Kasumi-1 (cell line): ENCODE measurements around the gene SEC31A.
"Not testable (repeated sequence)": the region's sequence is repeated elsewhere in the genome, so short reads cannot be mapped to it uniquely, and the experiment has no call there.

Source experiments
- DNase-seq, 2 experiments: peaks; one replicate each; lab custom pipeline; 2025; lab: John Stamatoyannopoulos, UW

SEC31A gene

GRCh38 chr4:82892467-82892802, 1.5 kb upstream of the SEC31A start:
- DNase-seq: no peak

GRCh38 chr4:82891707-82892466, 934 bp upstream of the SEC31A start:
- DNase-seq: no peak

- DNase-seq: no peak
Measured at GRCh38 chr4:82890528-82890900, 439 bp downstream of the SEC31A start.

DNA sequence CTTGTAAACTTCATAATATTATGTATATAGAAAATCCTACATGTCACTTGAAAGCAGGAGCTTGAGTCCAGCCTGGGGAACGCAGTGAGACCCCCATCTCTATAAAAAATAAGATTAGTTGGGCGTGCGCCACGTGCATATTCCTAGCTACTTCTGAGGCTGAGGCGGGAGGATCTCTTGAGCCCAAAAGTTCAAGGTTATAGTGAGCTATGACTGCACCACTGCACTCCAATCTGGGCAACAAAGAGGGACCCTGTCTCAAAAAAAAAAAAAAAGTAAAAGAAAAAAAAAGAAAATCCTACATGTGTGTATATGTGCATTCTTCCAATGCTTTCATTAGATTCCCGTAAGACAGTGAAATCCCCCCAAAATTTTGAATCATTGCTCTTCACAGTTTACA, 1.7 kb downstream of the SEC31A start:
- no peak for DNase-seq

DNA sequence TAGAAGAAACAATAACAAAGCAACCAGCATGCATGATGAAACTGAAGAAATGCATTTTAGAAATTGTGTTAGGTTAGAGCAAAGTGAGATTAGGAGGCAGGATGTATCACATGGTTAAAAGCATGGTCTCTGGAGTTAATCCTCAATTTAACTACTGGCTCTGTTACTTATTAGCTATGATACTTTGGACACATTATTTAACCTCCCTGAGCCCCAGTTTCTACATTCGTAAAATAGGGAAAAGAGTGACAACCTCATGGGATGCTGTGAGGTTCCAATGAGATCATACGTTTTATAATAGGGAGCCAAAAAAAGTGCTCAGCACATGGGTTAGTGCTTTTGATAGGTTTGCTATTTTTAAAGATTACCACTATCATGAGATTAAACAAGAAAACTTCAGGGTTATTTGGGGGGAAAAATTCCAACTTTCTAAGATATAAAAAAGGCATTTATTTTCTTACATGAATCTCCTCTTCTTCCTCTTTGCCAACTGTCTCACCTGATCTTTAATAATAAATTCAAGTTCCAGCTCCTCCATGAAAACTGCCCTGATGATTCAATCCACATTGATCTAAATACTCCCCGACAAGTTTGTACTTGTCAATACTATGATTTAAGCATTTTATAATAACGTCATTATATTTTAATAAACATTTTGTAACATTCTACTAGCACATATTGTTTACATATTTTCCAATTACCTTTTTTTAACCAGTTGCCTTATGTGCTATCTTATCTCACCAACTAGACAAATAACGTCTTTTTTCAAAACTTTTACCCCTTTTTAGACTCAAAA, 4.6 kb downstream of the SEC31A start:
- no peak for DNase-seq

DNA sequence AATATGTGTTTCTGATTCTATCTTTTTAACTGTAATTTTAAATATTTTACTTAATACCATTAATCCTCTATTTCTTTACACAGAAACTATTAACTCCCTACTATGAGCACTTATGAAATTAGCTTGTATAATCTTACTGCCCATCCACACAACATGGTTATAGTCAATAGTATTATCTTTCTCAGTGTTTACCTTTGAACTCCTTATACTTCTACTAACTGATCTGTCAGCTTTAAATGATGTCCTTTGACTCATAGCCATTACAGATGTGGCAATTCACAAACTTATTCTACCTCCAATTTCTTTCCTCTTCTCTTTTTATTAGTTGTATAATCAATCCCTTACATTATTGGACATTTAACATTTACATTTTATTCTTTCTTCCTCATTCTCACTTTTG, 5.5 kb downstream of the SEC31A start:
- no peak for DNase-seq

- no peak for DNase-seq
Measured at GRCh38 chr4:82868572-82868971, 22.4 kb downstream of the SEC31A start.

DNA sequence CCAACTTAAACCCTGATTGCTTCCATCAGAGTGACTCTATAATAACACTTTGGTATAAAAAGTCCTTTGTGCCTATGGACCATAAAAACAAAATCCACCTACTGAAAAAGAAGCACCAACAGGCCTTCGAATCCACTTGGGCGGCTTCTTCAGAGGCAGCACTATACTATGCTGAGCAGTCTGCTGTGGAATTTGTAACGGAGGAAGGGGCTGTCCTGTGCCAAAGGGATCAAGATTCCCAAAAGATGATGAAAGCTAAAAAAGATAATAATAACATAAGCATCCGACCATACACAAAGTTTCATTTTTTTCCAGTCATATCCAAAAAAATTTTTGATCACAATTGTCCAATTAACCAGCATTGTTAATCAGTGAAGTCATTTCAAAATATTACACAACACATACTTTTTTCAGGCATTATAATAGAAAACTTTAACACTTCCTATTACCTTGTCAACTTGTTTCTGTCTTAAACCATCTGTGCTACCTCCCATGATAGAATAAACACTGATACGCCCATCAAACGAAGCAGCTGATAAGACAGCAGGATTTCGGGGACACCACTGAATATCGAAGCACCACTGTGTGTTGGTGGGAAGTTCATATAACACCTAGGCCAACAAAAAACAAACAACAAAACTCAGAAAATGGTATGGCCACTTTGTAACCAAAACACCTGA, 24.1 kb downstream of the SEC31A start:
- DNase-seq: no peak

DNA sequence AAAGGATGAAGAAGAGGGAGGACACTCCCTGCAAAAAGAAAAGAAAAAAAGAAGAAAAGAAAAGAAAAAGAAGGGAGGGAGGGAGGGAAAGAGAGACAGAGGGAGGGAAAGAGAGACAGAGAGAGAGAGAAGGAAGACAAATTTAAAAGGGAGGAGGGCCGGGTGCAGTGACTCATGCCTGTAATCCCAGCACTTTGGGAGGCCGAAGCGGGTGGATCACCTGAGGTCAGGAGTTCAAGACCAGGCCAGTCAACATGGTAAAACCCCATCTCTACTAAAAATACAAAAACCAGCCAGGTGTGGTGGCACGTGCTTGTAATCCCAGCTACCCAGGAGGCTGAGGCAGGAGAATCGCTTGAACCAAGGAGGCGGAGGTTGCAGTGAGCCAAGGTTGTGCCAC, 24.9 kb downstream of the SEC31A start:
- DNase-seq: not testable (repeated sequence)

DNA sequence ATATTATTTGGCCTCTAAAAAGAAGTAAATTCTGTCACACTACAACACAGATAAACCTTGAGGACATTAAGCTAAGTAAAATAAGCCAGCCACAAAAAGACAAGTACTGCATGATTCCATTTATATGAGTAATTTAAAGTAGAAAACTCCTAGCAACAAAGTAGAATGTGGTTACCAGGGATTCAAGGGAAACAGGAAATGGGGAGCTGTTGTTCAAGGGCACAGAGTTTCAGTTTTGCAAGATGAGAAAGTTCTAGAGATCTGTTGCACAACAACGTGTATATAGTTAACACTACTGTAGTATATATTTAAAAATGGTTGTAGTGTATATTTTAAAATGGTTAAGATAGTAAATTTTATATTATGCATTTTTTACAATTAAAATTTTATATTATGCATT, 25.4 kb downstream of the SEC31A start:
- DNase-seq: peak; percentile 87 to 88

- no peak for DNase-seq
Measured at GRCh38 chr4:82864336-82864979, 26.5 kb downstream of the SEC31A start.

GRCh38 chr4:82861529-82861928, 29.4 kb downstream of the SEC31A start:
- DNase-seq: no peak

DNA sequence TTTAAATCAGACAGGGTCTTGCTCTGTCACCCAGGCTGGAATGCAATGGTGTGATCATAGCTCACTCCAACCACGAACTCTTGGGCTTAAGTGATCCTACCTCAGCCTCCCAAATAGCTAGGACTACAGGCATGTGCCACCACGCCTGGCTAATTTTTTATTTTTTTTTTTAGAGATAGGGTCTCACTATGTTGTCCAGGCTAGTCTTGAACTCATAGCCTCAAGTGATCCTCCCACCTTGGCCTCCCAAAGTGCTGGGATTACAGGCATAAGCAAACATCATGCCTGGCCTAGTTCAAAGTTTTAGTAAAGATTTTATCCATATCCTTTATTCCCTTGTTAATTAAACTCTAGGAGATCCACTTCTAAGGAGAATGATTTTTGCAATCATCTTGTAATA, 30.5 kb downstream of the SEC31A start:
- not testable (repeated sequence) for DNase-seq

DNA sequence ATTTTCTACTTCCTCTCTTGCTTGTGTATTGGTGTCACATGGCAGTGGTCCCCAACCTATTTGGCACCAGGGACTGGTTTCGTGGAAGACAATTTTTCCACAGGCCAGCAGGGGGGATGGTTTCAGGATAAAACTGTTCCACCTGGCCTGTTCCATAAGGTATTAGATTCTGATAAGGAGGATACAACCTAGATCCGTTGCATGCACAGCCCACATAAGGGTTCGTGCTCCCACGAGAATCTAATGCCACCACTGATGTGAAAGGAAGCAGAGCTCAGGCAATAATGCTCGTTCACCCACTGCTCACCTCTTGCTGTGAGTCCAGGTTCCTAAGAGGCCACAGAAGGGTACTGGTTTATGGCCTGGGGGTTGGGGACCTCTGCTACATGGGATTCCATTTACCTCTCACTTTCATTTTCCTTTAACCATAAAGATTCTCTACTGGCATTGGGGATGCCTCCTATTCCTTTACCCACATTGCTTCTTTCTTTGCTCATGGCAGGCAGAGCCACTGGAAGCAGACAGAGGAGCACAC, 38.1 kb downstream of the SEC31A start:
- peak in 1 of 2 experiments; percentile 13 for DNase-seq

DNA sequence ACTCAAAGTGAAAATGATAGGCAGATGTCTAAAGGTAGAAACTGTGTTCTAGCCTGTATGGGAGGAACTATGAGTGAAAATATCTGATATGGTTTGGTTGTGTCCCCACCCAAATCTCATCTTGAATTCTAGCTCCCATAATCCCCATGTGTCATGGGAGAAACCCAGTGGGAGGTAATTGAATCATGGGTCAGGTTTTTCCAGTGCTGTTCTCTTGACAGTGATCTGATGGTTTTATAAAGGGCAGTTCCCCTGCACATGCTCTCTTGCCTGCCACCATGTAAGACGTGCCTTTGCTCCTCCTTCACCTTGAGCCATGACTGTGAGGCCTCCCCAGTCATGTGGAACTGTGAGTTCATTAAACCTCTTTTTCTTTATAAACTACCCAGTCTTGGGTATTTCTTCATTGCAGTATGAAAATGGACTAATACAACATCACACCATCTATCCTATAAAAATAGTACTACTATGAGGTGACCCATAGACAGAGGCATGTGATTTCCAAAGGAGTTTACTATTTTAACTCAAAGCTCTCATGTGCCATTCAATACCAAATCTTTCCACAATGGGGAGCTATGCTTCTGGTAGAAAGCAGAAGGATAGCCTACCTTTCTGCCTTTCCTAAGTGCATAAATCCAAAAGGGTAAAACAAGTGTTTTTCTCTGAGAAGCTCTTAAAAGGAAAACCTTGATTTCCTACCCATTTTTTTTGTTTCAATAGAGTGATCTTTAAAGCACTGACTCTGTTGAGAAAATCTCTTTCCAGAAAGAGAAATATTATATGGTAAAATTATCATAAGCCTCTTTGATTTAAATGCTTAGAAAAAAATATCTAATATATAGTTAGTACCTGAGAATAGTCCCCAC, 38.8 kb downstream of the SEC31A start:
- DNase-seq: peak; percentile 65 to 72

- DNase-seq: no peak
Measured at GRCh38 chr4:82851318-82851717, 39.6 kb downstream of the SEC31A start.

GRCh38 chr4:82850684-82851083, 40.3 kb downstream of the SEC31A start:
- DNase-seq: no peak

- no peak for DNase-seq
Measured at GRCh38 chr4:82848706-82849105, 42.2 kb downstream of the SEC31A start.

GRCh38 chr4:82842593-82842992, 48.4 kb downstream of the SEC31A start:
- DNase-seq: peak; percentile 22 to 63

GRCh38 chr4:82839624-82840023, 51.3 kb downstream of the SEC31A start:
- no peak for DNase-seq

GRCh38 chr4:82833696-82834313, 57.1 kb downstream of the SEC31A start:
- DNase-seq: no peak
